Stimulated activated CD4-positive, alpha-beta T cell treated with anti-CD3 and anti-CD28 coated beads, Interleukin-2, amount 100 ng/mL, for 48 hours (primary cell): ENCODE results near the gene CCR2.
"Not testable (repeated sequence)": the region's sequence is repeated elsewhere in the genome, so short reads cannot be mapped to it uniquely, and the experiment has no call there.

Source experiments
- DNase-seq, 2 donors: peaks; one replicate each; pipeline ENCODE4 v3.0.0-alpha.2; 2020

CCR2 gene

GRCh38 chr3:46353647-46354410 lies at the start of gene CCR2:
Gene CCR2 (plus strand): TSS chr3:46354111. CDS start chr3:46357528, 3,417 bp downstream.
- DNase-seq, result peak in 1 of 2 donors; percentile 21

- DNase-seq, result no peak
These were observed 49.2 kb upstream of the CCR2 start for GRCh38 chr3:46304739-46305138.

GRCh38 chr3:46312991-46313390 lies 40.9 kb upstream of the CCR2 start:
- no peak for DNase-seq

GRCh38 chr3:46314517-46314916 lies 39.4 kb upstream of the CCR2 start:
- DNase-seq, result no peak

- DNase-seq, result no peak
These were observed 37.7 kb upstream of the CCR2 start for GRCh38 chr3:46316206-46316605.

GRCh38 chr3:46318207-46318927 lies 35.5 kb upstream of the CCR2 start:
- no peak for DNase-seq

- no peak for DNase-seq
These were observed 32.3 kb upstream of the CCR2 start for GRCh38 chr3:46321461-46322104.

- no peak for DNase-seq
These were observed 29.9 kb upstream of the CCR2 start for GRCh38 chr3:46324036-46324435.

- DNase-seq, result no peak
These were observed 28.1 kb upstream of the CCR2 start for GRCh38 chr3:46325645-46326300.

GRCh38 chr3:46330676-46331075 lies 23.2 kb upstream of the CCR2 start:
- DNase-seq, result not testable (repeated sequence)

- no peak for DNase-seq
These were observed 19.0 kb upstream of the CCR2 start for GRCh38 chr3:46334741-46335478.

- no peak for DNase-seq
These were observed 18.4 kb upstream of the CCR2 start for GRCh38 chr3:46335541-46335940.

GRCh38 chr3:46337911-46338310 lies 16.0 kb upstream of the CCR2 start:
- DNase-seq, result no peak

- DNase-seq, result no peak
These were observed 15.1 kb upstream of the CCR2 start for GRCh38 chr3:46338840-46339239.

GRCh38 chr3:46344476-46344875 lies 9.4 kb upstream of the CCR2 start:
- DNase-seq, result no peak

GRCh38 chr3:46348823-46349482 lies 5.0 kb upstream of the CCR2 start:
- DNase-seq, result no peak

GRCh38 chr3:46349484-46350261 lies 4.2 kb upstream of the CCR2 start:
- no peak for DNase-seq

GRCh38 chr3:46350262-46350565 lies 3.7 kb upstream of the CCR2 start:
- DNase-seq, result no peak

GRCh38 chr3:46351646-46352045 lies 2.3 kb upstream of the CCR2 start:
- no peak for DNase-seq

- DNase-seq, result no peak
These were observed 821 bp upstream of the CCR2 start for GRCh38 chr3:46353090-46353489.

GRCh38 chr3:46354478-46354877 lies 567 bp downstream of the CCR2 start:
- DNase-seq, result no peak
